Left renal pelvis (tissue), 4 donors: ENCODE measurements around the gene ZSWIM8. TPM values are rescaled to one million over a fixed set of nuclear protein-coding genes. Genes with fewer than 3 reads are reported as not detected.

Experiments used
- DNase-seq, 4 donors: peaks; one replicate each; pipeline ENCODE4 v3.0.0-alpha.2; 2013; ENCODE audit warnings: low read depth in 4 of 4, low spot score in 3 of 4
- polyA plus RNA-seq, 4 donors: library from polyadenylated mRNA; unstranded; fragments of 120-200 nt; gene quantifications; one replicate each; pipeline ENCODE4 v1.2.1, GENCODE V29; 2013; ENCODE audit not compliant: insufficient read length in 4 of 4

The ZSWIM8 gene
- polyA plus RNA-seq, 4 donors: 88.4 to 128 (median 102) TPM

DNA sequence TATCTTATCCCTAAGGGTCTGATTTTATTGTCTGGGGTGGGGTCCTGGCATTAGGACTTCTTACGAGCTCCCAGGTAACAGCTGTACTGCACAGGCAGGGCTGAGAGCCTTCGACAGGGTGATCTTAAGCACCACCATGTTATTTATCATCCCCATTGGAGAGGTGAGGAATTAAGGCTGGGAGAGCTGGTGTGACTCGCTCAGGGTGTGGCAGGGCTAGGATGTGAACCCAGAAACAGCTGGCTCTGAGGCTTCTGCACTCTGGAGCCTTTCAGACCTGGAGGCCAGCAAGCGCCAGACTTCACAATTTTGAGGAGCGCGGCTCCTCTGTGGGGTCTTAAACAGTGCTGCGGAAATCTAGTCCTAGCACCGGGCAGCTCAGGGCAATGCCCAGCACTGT is 53.4 kb downstream of the ZSWIM8 start:
- DNase-seq: no peak

DNA sequence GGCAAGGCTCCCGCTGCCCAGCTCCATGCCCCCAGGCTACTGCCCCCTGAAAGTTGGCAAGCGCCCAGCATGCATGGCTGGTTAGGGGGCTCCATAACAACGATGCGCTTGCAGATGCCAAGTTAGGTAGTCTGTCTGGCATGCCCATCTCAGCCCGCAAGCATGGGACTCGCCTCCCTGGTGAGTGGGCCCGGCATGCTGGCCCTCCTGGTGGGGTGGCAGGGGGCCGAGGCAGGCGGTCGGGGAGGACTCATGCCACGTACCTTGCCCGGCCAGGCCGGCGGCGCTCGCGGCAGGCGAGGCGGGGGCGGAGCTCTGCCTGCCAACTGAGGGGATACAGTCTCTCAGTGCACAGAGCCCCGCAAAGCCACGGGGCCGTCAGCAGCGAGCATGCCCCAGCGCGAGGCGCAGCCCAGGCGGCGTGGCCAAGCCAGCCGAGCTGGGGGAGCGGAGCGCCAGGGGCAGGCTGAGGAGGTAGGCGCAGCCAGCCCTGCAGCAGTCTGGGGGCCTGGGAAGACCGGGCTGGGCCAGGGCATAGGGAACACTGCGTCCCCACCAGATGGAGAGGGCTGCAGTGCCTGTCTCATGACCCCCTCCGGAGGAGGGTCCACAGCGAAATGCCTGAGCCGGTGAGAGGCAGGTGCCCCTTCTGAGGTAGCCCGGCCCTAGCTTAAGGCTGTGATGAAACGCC is 54.0 kb downstream of the ZSWIM8 start:
- DNase-seq: no peak

DNA sequence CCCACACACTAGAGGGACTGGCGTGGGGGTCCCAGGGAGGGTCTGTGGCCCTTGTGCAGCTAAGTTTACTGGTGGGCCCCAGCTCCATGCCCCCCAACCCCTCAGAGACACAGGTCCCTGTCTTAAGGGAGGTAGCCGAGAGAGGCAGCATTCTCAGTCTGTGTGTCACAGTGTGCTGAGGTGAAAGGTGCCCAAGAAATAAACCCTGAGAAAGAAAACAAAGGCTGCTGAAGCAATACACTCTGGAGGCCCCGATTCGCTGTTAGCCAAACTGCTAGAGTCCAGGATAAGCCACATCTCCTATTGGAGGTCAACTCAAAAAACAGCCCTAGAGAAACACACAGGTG is 54.6 kb downstream of the ZSWIM8 start:
- DNase-seq: no peak

DNA sequence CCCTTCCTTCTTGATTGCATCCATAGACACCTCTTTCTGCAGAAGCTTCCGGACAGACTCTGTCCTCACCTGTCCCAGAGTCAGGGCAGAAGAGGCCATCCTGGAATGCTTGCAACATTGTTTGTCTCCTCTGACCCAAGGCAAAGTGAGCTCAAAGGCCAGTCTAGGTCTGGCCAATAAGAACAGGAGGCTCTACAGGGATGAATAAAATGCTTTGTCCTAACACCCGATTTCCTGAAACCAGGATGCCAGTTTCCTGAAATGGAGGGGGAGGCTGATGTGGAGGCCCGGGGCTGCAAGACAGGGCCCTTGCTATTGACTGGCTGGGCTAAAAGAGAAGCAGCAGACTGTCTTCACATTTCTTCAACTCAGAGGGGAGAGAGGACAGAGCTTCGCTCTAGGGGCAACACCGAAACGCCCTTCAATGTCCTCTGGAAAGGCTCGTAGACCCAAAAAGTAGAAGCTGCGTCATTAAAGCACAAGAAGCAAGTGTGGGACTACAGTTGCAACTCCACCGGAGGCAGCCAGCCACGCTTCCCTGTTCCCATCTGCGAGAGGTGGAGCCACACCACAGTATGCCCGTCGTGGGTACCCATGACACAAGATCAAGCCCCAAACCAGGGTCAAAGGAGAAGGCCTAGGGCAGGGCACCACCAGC is 55.1 kb downstream of the ZSWIM8 start:
- no peak for DNase-seq

DNA sequence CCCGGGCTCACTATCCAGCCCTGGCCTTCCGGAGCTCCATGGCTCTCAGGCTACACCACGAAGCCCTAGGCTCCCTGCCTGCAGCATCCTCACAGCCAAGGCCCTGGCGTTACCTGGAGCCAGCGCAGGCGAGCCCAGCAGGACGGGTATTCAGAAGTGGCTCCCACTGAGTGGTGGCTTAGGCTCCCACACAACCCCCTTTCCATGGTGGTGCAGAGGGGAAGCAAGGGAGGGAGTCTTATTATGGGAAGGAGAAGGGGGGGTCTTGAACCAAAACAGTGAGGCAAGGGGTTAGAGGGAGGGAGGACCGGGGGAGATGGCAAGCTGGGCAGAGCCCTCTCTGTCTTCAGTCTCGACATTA is 55.6 kb downstream of the ZSWIM8 start:
- DNase-seq: no peak

DNA sequence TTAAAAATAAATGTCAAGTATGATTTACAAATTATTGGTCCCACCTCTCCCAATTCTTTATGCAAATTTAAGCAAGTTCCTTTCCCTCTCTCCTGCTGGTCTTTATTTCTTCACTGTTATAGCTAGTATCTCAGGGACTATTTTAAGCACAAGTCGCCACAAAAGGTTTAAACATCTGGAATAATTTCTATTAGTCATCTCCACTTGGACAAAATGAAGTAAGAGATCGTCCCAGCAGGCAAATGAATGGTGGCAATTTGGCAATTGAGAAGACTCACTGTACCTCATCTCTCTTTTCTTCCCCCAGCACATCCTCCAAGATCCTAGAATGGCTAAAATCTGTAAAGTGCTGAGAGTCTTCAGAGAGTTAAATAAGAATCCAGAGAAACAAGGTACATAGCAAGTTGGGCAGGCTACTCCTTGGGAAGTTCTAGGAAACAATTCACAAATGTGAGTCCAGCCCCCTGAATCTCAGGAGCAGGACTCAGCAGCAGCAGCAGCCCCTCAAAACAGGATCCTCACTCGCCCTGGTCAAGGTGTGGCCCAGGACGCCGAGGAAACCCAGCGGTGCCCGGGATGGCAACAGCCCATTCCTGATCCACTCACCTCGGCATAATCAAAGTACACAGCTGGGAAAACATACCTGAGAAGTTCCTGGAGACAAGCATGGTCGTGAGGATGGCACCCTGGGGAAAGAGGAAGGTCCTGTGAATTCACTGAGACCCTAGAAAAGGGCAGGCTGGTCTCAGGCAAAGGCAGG is 56.3 kb downstream of the ZSWIM8 start:
- no peak for DNase-seq

DNA sequence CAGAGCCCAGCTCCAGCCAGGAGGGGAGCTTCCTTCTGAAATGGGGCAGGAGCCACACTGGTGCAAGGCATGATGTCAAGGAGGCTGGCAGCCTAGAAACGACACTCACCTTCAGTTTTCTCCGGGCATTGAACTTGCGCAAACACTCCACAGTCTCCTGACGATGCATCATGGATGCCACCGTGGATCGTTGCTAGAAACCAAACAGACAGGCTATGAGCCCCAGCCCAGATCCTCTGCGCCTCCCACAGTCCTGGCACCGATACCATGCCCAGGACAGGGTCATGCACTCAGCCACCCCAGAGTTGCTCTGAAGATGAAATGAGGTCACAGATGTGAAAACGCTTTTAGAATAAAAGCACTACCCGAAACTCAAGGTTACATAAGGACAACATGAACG is 56.9 kb downstream of the ZSWIM8 start:
- DNase-seq: no peak

DNA sequence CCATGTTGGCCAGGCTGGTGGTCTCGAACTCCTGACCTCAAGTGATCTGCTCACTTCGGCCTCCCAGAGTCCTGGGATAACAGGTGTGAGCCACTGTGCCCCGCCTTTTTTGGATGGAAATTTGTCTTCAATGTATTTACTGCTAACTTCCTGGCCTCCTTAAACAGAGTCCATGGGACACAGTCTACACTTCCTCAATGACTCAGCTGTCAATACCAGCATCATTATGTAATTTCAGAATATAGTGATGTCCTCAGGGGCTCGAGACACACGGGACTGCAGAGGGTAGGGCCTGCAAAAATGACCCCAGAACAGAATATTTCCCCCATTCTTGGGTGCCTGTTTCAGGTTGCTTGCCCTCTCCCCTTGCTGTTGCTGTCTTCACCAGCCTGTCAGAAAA is 57.9 kb downstream of the ZSWIM8 start:
- DNase-seq: no peak

DNA sequence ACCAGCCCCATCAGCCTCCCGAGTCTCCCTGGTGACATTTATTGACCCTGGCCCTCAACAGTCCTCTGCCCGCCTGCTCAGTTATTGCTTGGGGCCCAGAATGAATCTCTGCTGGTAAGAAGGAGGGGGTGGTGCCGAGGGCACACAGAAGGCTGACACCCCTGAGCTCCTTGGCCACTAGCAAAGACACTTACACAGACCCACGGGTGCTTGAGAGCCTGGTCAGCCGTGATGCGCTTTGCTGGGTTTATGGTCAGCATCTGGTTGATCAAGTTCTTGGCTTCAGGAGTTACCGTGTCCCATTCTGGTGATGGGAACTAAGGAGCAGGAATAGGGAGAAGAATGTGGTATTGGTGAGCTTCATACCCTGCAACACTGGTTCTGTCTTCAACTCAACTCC is 61.6 kb downstream of the ZSWIM8 start:
- DNase-seq: no peak

DNA sequence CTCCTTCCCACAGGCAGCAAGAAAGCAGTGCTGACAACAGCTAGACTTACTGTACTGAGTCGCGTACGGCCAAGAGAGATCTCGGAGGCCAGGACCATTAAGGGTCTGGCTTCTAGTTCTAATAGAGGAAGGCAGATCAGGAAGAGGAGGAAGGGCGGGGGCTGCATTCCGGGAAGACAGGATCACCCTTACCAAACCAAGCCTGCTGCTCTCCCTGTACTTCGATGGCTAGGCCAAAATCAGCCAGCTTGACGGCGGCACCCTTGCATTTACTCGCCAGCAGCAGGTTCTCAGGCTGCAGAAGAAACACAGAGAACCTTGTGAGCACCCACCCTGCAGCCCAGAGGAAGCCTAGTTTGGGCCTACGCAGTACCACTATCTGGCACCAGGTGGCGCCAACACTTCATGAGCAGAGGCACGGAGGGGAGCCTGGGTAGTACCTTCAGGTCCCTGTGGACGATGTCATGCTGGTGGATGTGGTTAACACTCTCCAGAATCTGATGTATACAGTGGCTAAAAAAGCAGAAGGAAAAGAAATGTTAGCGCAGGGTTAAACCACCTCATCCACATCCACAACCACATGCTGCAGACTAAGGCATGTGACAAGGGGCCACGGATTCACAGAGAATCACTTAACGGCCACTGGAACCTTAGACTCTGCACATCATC is 63.5 kb downstream of the ZSWIM8 start:
- DNase-seq: peak; percentile 18 to 52 (median 42)

DNA sequence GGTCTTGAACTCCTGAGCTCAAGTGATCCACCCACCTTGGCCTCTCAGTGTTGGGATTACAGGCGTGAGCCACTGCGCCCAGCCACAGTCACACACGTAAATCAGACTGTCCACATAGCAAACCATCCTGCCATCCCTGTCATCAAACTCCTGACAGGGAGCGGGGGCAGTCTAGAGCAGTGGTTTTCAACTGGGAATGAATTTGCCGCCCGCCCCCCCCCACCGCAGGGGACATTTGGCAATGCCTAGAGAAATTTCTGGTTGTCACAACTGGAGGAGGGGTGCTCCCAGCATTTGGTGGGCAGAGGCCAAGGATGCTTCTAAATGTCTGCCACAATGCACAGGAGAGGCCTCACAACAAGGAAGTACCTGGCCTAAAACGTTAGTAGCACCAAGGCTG is 64.8 kb downstream of the ZSWIM8 start:
- DNase-seq: no peak

DNA sequence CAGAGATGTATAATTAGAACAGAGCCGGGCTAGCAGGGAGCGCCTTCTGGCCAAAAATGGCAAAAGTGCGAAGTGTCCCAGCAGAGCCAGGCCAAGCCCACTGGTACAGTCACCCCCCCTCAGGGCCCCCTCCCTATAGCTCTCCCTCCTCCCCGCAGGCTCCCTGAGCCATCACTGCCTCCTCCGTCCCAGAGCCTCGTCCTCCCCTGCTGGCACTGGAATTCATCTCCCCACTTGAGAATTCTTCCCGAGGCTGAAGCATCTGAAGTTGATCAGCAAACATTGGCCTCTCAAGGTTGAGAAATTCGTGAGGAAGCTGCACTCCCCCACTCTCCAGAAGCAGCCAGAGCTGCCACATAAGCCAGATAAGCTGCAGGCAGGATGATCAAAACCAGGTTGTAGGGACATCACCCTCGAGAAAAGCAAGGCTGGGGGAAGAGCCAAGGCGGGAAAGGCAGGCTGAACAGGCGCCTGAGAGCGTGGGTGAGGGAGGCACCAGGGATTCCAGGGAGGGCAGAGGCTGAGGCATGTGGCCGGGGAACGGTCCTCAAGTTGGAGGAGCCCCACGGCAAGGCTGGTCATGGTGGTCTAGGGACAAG is 65.6 kb downstream of the ZSWIM8 start:
- DNase-seq: no peak

Other genes starting within 250 kb of the ZSWIM8 start
- 10 to 100 TPM; 16.7 to 40.2 (median 33.9) TPM for gene USP54, start 194.3 kb upstream of the ZSWIM8 start, polyA plus RNA-seq
- 1 to 10 TPM; 1.4 to 5.8 (median 4.5) TPM for gene MYOZ1, start 144.1 kb upstream of the ZSWIM8 start, polyA plus RNA-seq
- gene SYNPO2L, start 129.6 kb upstream of the ZSWIM8 start, polyA plus RNA-seq: under 1 TPM; 0.19 to 0.81 (median 0.48) TPM
- 10 to 100 TPM in 3 of 4 donors, 1 to 10 TPM in 1; 4.8 to 32.9 (median 12.8) TPM for gene AGAP5, start 87.5 kb upstream of the ZSWIM8 start, polyA plus RNA-seq
- 10 to 100 TPM; 54.4 to 70.3 (median 66.7) TPM for gene SEC24C, start 41.2 kb upstream of the ZSWIM8 start, polyA plus RNA-seq
- 10 to 100 TPM; 31.6 to 54.2 (median 48.5) TPM for gene CHCHD1, start 3.6 kb upstream of the ZSWIM8 start, polyA plus RNA-seq
- gene NDST2, start 26.0 kb downstream of the ZSWIM8 start, polyA plus RNA-seq: 10 to 100 TPM; 24.1 to 37.1 (median 31.9) TPM
- gene CAMK2G, start 88.9 kb downstream of the ZSWIM8 start, polyA plus RNA-seq: 10 to 100 TPM; 20.0 to 32.1 (median 22.8) TPM
- gene PLAU, start 125.5 kb downstream of the ZSWIM8 start, polyA plus RNA-seq: 10 to 100 TPM; 10.7 to 29.5 (median 21.5) TPM
- gene VCL, start 212.5 kb downstream of the ZSWIM8 start, polyA plus RNA-seq: 100 to 1,000 TPM; 120 to 147 (median 129) TPM